Pancreas (tissue), 10 donors: ENCODE measurements around the gene AUH. TPM values are rescaled to one million over a fixed set of nuclear protein-coding genes. Genes with fewer than 3 reads are reported as not detected.

Experiments
- ATAC-seq, 4 donors: fragments of 200-7000 bp; cut with Tn5 transposase; one replicate each; pipeline versions ENCODE4 v1.8.0 to v1.9.1; 2020; ENCODE audit warnings: mild to moderate bottlenecking in 4 of 4, moderate library complexity in 4 of 4
- DNase-seq, 6 donors: peaks; one replicate each; pipeline ENCODE4 v3.0.0-alpha.2; 2020
- FAIRE-seq: peaks from 2 replicates; lab custom pipeline; 2012; peaks lifted over from hg19 to GRCh38; lab: Jason Lieb, UNC
- H3K27ac ChIP-seq, 4 donors: fragments of 200-600 bp; sonication (generic); 1 replicate in 3 of 4; 2 replicates in 1 of 4; pipeline versions ENCODE4 v1.5.0 to v1.8.0; 2020
- H3K27me3 ChIP-seq, 4 donors: fragments of 200-600 bp; one replicate each; pipeline ENCODE4 v1.8.0; 2021
- H3K36me3 ChIP-seq, 3 donors: fragments of 200-600 bp; sonication (generic) in 1 of 3; one replicate each; pipeline versions ENCODE4 v1.5.0 to v1.8.0; 2020 to 2021
- H3K4me1 ChIP-seq, 3 donors: fragments of 200-600 bp; one replicate each; pipeline ENCODE4 v1.8.0; 2021
- H3K4me3 ChIP-seq, 4 donors: fragments of 200-600 bp; sonication (generic) in 2 of 4; one replicate each; pipeline versions ENCODE4 v1.5.0 to v1.8.0; 2020 to 2021
- H3K9me3 ChIP-seq, 4 donors: fragments of 200-600 bp; one replicate each; pipeline ENCODE4 v1.8.0; 2021
- CTCF ChIP-seq, 4 donors: fragments of 200-600 bp; sonication (generic) in 3 of 4; IDR thresholded peaks; one replicate each; pipeline versions ENCODE4 v1.5.0 to v1.8.0; 2021; ENCODE audit warnings: antibody characterized with exemption in 4 of 4
- WGBS, 2 donors: extraction: QIAGEN DNeasy Blood & Tissue Kit; methylation state at CpG; one replicate each; pipeline ENCODE4 v1.1.7; 2013; 5-methylcytosine and 5-hydroxymethylcytosine counted together
- intact Hi-C, 3 donors: fragments of 100-400 bp; cut with DNase I; formaldehyde crosslinking; loops; one replicate each; pipeline versions ENCODE4 v1.11.1 to v1.14.2; 2022
- polyA plus RNA-seq, 2 donors: library from polyadenylated mRNA; stranded (reverse); fragments of 200-250 nt; gene quantifications; one replicate each; pipeline ENCODE4 v1.2.3, GENCODE V29; 2013
- total RNA-seq, 6 donors: library from RNA; stranded (reverse); fragmentation: NEBNext Ultra II Directional in 4 of 6; extraction: Animal tissue kit (Norgen Biotek cat#: 25700) in 4 of 6; gene quantifications; one replicate each; pipeline versions ENCODE4 v1.2.1 to v1.2.4, GENCODE V29; 2021 to 2023
- donor health status: healthy with polysubstance abuse.
- donor health status: DM: no; HTN: no; CAD: no; lungs with moderate emphysema.
- donor health status: DM: no; HTN: no; CAD: no.
- donor health status: control.
- donor health status: control.
- donor health status: Bipolar disorder and iron deficiency.
- donor health status: DM: yes; HTN: yes; CAD: no.
- donor health status: DM: no; HTN: no; CAD: no.
- donor health status: DM: no; HTN: no; CAD: no.
- donor health status: DM: yes; HTN: yes; CAD: no.

AUH gene
- total and polyA plus RNA-seq, 8 donors = 11.2 to 19.5 (median 14.7) TPM

- 74 to 83% methylated on average over 7 of the region's 7 CpGs for WGBS, 2 donors
- intact Hi-C loops = no loop called here
- Histone ChIP-seq H3K27me3 (no peaks in the 10 kb centered on the region), H3K4me3 (no peak overlapping the region), H3K36me3 (no peaks in the 10 kb centered on the region), H3K9me3 (no peaks in the 10 kb centered on the region), H3K4me1 (no peaks in the 10 kb centered on the region), H3K27ac (no peak overlapping the region)
- FAIRE-seq (no peak), DNase-seq (no peak), ATAC-seq (peak in 2 of 4 donors; percentile 53 to 70)
- TF ChIP-seq CTCF (IDR thresholded peaks at IDR 0.05) = no peak
These were observed 34.1 kb upstream of the AUH start for GRCh38 chr9:91395553-91396471.

- Histone ChIP-seq H3K36me3 (no peaks in the 10 kb centered on the region), H3K9me3 (no peaks in the 10 kb centered on the region), H3K27ac (no peak overlapping the region), H3K4me3 (no peak overlapping the region), H3K4me1 (no peaks in the 10 kb centered on the region), H3K27me3 (no peaks in the 10 kb centered on the region)
- 70 to 83% methylated on average over 4 of the region's 4 CpGs for WGBS, 2 donors
- TF ChIP-seq CTCF (IDR thresholded peaks at IDR 0.05) = no peak
- DNase-seq (no peak), ATAC-seq (peak in 2 of 4 donors; percentile 71 to 72), FAIRE-seq (no peak)
- intact Hi-C loops = no loop called here
These were observed 33.4 kb upstream of the AUH start for GRCh38 chr9:91395106-91395552.

GRCh38 chr9:91393826-91394225 lies 32.1 kb upstream of the AUH start:
- Histone ChIP-seq H3K27ac (no peak overlapping the region), H3K4me1 (no peaks in the 10 kb centered on the region), H3K9me3 (no peaks in the 10 kb centered on the region), H3K4me3 (no peak overlapping the region), H3K36me3 (no peaks in the 10 kb centered on the region), H3K27me3 (no peaks in the 10 kb centered on the region)
- no peak for TF ChIP-seq CTCF (IDR thresholded peaks at IDR 0.05)
- DNase-seq (no peak), FAIRE-seq (no peak), ATAC-seq (no peak)
- WGBS, 2 donors = 95 to 97% methylated on average over 5 of the region's 5 CpGs
- intact Hi-C loops = no loop called here

DNA sequence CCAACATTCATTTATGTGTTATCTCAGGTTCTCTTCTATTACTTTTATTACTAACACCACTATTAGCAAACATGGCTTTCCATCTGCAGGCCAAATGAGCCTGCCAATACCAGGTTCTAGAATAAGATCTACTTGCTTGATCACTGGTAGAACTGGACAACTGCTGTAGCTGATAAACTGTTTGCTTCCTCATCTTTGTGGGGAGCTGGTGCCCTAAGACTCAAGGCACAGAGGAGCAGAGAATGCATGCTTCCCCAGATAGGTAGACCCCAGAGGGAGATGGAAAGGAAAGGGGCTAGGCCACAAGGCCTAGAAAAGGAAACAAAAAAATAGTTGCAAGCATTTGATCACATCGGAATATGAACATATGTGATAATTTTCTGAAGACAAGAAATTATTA lies 30.7 kb upstream of the AUH start:
- DNase-seq = no peak
- H3K4me3 ChIP-seq = no peak overlapping the region
- no peak for TF ChIP-seq CTCF (IDR thresholded peaks at IDR 0.05)
- no peak for ATAC-seq
- H3K9me3 ChIP-seq = no peaks in the 10 kb centered on the region
- H3K27ac ChIP-seq = no peak overlapping the region
- no peaks in the 10 kb centered on the region for H3K36me3 ChIP-seq
- H3K27me3 ChIP-seq = no peaks in the 10 kb centered on the region
- intact Hi-C loops = no loop called here
- WGBS, 2 donors = 93 to 97% methylated on average over 1 of the region's 1 CpG
- FAIRE-seq = no peak
- no peaks in the 10 kb centered on the region for H3K4me1 ChIP-seq

GRCh38 chr9:91391818-91392217 lies 30.1 kb upstream of the AUH start:
- Histone ChIP-seq H3K27ac (no peak overlapping the region), H3K9me3 (no peaks in the 10 kb centered on the region), H3K4me1 (no peaks in the 10 kb centered on the region), H3K4me3 (no peak overlapping the region), H3K27me3 (no peaks in the 10 kb centered on the region), H3K36me3 (no peaks in the 10 kb centered on the region)
- WGBS, 2 donors = 59 to 63% methylated on average over 2 of the region's 2 CpGs
- intact Hi-C loops = no loop called here
- FAIRE-seq = no peak
- DNase-seq = no peak
- no peak for ATAC-seq
- TF ChIP-seq CTCF (IDR thresholded peaks at IDR 0.05) = no peak
